Measurements from ENCODE around the gene IGIP.

DNA sequence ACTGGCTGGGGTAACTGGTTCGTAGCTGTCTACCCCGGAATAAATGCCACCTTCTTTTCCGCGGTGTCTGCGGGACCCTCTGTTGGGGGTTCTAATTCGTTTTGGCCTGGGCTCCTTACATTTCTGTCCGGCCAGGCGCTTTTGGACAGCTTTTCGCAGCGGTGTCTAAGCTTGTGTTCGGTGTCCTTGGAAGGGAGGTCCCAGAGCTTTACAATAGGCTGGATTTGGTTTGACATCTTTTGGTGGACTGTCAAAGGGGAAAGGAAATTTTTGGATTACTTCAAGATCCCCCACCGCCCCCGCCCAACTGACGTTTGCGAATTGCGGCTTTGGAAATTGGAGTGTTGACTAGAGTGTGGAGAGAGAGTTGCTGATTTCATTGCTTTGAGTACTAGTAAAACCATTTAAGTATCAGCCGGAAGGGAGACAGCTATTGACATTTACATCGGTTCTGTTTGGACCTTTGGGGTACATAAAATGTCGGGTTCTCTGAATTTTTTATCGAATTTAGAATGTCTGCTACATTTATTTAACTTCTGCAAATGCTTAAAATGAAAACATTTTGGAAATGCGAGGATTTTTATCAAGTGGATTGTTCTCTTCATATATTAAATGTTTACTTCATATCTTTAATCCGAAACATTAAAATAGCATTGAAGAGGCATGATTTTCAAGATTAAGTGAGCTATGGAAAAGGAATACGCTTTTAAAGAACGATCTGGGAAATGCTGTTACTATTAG lies 16.5 kb upstream of the IGIP start:
- TF ChIP-seq CTCF (IDR thresholded peaks at IDR 0.05; ENCODE audit: low read depth, low read length, missing input control), result no peak
- TF ChIP-seq RAD21 (IDR thresholded peaks at IDR 0.05), result no peak
- TF ChIP-seq SP1 (IDR thresholded peaks at IDR 0.05), result no peak

All from liver (tissue), 3 donors.